ENCODE measurements around the gene APMAP. TPM values are rescaled to one million over a fixed set of nuclear protein-coding genes. Genes with fewer than 3 reads are reported as not detected.

The APMAP gene
- total and polyA plus RNA-seq, 9 of the 15 experiments (the other 6 are each of a cell fraction or from before 2014, with no cell fraction given) = 6.7 to 18.2 (median 14.4) TPM

DNA sequence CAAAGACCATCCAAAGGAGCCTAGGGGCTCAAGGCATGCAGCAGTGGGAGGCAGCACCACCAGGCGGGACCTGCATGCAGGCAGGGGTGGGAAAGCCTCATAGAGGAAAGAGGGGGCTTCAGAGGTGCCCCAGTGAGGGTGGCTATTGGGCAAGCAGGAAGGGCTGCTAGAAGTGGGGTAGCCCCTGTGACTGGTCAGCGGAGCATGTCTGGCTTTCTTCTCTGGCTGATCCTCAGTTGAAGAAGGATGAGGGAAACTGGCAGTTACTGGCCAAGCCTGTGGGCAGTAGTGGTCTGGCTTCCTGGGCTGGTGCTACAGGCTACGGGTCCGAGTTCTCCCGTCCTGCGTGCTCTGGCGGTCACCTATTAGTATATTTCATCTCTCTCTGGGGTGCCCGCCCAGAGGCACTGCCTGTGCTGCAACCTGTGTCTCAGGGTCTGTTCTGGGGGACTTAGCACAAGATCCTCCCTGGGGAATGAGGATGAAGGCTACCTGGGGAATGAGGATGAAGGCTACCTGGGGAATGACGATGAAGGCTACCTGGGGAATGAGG, 79.4 kb downstream of the APMAP start (continued):
- TF ChIP-seq, protein P1, sequence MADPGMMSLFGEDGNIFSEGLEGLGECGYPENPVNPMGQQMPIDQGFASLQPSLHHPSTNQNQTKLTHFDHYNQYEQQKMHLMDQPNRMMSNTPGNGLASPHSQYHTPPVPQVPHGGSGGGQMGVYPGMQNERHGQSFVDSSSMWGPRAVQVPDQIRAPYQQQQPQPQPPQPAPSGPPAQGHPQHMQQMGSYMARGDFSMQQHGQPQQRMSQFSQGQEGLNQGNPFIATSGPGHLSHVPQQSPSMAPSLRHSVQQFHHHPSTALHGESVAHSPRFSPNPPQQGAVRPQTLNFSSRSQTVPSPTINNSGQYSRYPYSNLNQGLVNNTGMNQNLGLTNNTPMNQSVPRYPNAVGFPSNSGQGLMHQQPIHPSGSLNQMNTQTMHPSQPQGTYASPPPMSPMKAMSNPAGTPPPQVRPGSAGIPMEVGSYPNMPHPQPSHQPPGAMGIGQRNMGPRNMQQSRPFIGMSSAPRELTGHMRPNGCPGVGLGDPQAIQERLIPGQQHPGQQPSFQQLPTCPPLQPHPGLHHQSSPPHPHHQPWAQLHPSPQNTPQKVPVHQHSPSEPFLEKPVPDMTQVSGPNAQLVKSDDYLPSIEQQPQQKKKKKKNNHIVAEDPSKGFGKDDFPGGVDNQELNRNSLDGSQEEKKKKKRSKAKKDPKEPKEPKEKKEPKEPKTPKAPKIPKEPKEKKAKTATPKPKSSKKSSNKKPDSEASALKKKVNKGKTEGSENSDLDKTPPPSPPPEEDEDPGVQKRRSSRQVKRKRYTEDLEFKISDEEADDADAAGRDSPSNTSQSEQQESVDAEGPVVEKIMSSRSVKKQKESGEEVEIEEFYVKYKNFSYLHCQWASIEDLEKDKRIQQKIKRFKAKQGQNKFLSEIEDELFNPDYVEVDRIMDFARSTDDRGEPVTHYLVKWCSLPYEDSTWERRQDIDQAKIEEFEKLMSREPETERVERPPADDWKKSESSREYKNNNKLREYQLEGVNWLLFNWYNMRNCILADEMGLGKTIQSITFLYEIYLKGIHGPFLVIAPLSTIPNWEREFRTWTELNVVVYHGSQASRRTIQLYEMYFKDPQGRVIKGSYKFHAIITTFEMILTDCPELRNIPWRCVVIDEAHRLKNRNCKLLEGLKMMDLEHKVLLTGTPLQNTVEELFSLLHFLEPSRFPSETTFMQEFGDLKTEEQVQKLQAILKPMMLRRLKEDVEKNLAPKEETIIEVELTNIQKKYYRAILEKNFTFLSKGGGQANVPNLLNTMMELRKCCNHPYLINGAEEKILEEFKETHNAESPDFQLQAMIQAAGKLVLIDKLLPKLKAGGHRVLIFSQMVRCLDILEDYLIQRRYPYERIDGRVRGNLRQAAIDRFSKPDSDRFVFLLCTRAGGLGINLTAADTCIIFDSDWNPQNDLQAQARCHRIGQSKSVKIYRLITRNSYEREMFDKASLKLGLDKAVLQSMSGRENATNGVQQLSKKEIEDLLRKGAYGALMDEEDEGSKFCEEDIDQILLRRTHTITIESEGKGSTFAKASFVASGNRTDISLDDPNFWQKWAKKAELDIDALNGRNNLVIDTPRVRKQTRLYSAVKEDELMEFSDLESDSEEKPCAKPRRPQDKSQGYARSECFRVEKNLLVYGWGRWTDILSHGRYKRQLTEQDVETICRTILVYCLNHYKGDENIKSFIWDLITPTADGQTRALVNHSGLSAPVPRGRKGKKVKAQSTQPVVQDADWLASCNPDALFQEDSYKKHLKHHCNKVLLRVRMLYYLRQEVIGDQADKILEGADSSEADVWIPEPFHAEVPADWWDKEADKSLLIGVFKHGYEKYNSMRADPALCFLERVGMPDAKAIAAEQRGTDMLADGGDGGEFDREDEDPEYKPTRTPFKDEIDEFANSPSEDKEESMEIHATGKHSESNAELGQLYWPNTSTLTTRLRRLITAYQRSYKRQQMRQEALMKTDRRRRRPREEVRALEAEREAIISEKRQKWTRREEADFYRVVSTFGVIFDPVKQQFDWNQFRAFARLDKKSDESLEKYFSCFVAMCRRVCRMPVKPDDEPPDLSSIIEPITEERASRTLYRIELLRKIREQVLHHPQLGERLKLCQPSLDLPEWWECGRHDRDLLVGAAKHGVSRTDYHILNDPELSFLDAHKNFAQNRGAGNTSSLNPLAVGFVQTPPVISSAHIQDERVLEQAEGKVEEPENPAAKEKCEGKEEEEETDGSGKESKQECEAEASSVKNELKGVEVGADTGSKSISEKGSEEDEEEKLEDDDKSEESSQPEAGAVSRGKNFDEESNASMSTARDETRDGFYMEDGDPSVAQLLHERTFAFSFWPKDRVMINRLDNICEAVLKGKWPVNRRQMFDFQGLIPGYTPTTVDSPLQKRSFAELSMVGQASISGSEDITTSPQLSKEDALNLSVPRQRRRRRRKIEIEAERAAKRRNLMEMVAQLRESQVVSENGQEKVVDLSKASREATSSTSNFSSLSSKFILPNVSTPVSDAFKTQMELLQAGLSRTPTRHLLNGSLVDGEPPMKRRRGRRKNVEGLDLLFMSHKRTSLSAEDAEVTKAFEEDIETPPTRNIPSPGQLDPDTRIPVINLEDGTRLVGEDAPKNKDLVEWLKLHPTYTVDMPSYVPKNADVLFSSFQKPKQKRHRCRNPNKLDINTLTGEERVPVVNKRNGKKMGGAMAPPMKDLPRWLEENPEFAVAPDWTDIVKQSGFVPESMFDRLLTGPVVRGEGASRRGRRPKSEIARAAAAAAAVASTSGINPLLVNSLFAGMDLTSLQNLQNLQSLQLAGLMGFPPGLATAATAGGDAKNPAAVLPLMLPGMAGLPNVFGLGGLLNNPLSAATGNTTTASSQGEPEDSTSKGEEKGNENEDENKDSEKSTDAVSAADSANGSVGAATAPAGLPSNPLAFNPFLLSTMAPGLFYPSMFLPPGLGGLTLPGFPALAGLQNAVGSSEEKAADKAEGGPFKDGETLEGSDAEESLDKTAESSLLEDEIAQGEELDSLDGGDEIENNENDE (IDR thresholded peaks at IDR 0.05; ENCODE audit: low read depth, low read length) = no peak
- no peak for TF ChIP-seq XRCC3 (IDR thresholded peaks at IDR 0.05)
- no peak for TF ChIP-seq ZKSCAN1 (IDR thresholded peaks at IDR 0.05; ENCODE audit: low read depth, low read length)
- TF ChIP-seq, protein P2, sequence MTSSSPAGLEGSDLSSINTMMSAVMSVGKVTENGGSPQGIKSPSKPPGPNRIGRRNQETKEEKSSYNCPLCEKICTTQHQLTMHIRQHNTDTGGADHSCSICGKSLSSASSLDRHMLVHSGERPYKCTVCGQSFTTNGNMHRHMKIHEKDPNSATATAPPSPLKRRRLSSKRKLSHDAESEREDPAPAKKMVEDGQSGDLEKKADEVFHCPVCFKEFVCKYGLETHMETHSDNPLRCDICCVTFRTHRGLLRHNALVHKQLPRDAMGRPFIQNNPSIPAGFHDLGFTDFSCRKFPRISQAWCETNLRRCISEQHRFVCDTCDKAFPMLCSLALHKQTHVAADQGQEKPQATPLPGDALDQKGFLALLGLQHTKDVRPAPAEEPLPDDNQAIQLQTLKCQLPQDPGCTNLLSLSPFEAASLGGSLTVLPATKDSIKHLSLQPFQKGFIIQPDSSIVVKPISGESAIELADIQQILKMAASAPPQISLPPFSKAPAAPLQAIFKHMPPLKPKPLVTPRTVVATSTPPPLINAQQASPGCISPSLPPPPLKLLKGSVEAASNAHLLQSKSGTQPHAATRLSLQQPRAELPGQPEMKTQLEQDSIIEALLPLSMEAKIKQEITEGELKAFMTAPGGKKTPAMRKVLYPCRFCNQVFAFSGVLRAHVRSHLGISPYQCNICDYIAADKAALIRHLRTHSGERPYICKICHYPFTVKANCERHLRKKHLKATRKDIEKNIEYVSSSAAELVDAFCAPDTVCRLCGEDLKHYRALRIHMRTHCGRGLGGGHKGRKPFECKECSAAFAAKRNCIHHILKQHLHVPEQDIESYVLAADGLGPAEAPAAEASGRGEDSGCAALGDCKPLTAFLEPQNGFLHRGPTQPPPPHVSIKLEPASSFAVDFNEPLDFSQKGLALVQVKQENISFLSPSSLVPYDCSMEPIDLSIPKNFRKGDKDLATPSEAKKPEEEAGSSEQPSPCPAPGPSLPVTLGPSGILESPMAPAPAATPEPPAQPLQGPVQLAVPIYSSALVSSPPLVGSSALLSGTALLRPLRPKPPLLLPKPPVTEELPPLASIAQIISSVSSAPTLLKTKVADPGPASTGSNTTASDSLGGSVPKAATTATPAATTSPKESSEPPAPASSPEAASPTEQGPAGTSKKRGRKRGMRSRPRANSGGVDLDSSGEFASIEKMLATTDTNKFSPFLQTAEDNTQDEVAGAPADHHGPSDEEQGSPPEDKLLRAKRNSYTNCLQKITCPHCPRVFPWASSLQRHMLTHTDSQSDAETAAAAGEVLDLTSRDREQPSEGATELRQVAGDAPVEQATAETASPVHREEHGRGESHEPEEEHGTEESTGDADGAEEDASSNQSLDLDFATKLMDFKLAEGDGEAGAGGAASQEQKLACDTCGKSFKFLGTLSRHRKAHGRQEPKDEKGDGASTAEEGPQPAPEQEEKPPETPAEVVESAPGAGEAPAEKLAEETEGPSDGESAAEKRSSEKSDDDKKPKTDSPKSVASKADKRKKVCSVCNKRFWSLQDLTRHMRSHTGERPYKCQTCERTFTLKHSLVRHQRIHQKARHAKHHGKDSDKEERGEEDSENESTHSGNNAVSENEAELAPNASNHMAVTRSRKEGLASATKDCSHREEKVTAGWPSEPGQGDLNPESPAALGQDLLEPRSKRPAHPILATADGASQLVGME (CRISPR knock-in tag; IDR thresholded peaks at IDR 0.05) = no peak
- TF ChIP-seq, protein P3, sequence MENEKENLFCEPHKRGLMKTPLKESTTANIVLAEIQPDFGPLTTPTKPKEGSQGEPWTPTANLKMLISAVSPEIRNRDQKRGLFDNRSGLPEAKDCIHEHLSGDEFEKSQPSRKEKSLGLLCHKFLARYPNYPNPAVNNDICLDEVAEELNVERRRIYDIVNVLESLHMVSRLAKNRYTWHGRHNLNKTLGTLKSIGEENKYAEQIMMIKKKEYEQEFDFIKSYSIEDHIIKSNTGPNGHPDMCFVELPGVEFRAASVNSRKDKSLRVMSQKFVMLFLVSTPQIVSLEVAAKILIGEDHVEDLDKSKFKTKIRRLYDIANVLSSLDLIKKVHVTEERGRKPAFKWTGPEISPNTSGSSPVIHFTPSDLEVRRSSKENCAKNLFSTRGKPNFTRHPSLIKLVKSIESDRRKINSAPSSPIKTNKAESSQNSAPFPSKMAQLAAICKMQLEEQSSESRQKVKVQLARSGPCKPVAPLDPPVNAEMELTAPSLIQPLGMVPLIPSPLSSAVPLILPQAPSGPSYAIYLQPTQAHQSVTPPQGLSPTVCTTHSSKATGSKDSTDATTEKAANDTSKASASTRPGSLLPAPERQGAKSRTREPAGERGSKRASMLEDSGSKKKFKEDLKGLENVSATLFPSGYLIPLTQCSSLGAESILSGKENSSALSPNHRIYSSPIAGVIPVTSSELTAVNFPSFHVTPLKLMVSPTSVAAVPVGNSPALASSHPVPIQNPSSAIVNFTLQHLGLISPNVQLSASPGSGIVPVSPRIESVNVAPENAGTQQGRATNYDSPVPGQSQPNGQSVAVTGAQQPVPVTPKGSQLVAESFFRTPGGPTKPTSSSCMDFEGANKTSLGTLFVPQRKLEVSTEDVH (IDR thresholded peaks at IDR 0.05; ENCODE audit: low read depth, partially characterized antibody) = no peak
- no peak for TF ChIP-seq KDM5B (IDR thresholded peaks at IDR 0.05; ENCODE audit: insufficient replicate concordance, low read depth, low read length)

All from K562 (cell line).